HG03135 (cell line): ENCODE results near the gene QRFP.
"Not testable (repeated sequence)": the region's sequence is repeated elsewhere in the genome, so short reads cannot be mapped to it uniquely, and the experiment has no call there.

Experiments used
- ATAC-seq: cut with Tn5 transposase; IDR thresholded peaks from one replicate; pipeline ENCODE4 v1.9.1; 2021; ENCODE audit warnings: mild to moderate bottlenecking, moderate library complexity; ENCODE audit not compliant: unreplicated experiment

The QRFP gene

DNA sequence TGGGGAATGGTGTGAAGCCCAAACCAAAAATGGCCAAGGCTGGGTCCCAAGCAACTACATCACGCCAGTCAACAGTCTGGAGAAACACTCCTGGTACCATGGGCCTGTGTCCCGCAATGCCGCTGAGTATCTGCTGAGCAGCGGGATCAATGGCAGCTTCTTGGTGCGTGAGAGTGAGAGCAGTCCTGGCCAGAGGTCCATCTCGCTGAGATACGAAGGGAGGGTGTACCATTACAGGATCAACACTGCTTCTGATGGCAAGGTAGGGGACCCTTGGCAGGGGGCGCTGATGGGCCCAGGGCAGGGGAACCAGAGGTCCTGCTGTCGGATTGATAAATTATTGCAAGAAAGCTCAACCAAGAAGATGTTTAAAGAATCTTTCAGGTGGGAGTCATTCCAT is 41.8 kb downstream of the QRFP start:
- no peak for ATAC-seq

DNA sequence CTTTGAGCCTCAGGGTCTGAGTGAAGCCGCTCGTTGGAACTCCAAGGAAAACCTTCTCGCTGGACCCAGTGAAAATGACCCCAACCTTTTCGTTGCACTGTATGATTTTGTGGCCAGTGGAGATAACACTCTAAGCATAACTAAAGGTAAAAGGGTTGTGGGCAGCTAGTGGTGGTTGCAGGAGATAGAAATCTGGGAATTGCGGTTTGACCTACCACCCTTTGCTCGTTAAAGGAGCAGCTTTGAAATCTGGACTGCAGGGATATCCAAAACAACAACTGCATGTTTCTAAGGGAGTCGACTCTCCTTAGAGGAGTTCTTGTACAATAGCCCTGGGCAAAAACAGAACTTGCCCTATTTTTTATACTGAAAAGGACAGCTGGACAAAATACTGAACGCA is 42.5 kb downstream of the QRFP start:
- no peak for ATAC-seq

DNA sequence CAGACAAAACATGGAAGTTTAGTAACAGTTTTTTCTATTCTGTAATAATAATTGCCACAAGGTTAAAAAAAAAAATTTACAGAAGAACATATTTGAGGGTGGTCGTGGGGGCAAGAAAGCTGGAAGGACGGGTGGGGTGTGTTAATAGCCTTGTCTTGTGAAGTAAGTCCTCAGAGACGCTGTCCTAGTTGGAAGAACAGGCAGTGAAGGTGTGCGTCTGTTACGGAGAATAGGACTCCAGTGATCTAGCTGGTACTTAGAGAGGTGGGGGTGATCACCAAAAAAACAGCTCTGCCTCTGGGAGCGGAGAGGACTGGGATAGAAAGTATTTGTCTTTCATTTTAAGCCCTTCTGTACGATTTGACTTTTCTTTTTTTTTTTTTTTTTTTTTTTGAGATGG is 43.8 kb downstream of the QRFP start:
- ATAC-seq, result no peak

DNA sequence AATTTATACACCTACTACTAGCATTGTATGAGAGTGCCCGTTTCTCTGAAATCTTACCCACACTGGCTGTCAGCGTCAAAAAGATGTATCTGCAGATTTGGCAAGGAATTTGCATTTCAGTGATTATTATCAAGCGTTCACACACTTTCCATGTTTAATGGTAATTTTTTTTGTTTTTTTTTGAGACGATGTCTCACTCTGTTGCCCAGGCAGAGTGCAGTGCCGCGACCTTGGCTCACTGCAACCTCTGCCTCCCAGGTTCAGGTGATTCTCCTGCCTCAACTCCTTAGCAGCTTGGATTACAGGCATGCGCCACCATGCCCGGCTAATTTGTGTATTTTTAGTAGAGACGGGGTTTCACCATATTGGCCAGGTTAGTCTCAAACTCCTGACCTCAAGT is 47.3 kb downstream of the QRFP start:
- ATAC-seq, result no peak

DNA sequence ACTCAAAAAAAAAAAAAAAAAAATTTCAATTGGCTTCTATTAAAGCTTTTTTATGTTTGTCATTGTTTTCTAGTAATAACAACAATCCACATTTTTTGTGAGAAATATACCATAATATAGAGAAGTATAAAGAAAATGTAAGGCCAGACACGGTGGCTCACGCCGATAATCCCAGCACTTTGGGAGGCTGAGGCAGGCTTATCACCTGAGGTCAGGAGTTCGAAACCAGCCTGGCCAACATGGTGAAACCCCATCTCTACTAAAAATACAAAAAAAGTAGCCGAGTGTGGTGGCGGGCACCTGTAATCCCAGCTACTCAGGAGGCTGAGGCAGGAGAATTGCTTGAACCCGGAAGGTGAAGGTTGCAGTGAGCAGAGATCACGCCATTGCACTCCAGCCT is 48.1 kb downstream of the QRFP start:
- not testable (repeated sequence) for ATAC-seq

DNA sequence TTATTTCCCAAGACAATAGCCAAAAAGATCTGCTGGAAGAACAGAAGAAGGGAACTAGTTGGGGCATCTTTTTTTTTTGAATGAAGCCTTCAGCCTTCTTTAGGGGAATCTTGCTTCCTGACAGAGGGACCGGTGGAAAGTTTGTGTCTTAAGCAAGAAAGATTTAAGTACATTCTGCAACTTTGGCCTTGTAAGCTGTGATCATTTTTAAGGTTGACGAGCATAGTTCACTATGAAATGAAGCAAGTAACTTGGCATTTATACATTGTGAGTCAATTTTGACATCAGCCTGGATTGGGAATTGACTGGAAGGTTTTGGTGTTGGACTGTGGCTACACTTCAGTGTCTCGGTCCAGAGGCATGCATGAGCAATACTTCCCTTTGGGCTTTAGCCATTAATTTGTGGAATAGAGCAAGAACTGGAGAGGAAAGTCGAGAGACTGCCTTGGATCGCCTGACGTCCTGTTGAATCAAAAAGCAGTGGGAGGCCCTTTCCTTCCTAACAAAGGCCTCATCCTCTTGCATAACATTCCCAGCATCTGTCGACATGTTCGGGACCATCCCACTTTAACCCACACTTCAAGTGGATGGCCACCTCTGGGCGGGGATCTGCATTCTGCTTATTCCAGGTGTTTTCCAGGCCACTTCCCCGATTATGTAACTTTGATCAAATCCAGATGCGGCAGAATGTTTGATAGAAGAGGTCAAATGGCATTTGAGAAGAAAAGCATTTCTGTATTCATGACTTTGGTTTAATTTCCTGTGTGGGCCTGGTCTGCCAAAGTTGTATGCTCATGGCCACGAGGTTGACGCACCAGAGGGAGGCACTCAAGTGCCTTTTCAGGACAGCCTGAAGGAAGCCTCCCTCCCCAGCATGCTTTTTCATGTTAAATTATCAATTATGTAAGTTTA is 49.0 kb downstream of the QRFP start:
- ATAC-seq, result no peak

DNA sequence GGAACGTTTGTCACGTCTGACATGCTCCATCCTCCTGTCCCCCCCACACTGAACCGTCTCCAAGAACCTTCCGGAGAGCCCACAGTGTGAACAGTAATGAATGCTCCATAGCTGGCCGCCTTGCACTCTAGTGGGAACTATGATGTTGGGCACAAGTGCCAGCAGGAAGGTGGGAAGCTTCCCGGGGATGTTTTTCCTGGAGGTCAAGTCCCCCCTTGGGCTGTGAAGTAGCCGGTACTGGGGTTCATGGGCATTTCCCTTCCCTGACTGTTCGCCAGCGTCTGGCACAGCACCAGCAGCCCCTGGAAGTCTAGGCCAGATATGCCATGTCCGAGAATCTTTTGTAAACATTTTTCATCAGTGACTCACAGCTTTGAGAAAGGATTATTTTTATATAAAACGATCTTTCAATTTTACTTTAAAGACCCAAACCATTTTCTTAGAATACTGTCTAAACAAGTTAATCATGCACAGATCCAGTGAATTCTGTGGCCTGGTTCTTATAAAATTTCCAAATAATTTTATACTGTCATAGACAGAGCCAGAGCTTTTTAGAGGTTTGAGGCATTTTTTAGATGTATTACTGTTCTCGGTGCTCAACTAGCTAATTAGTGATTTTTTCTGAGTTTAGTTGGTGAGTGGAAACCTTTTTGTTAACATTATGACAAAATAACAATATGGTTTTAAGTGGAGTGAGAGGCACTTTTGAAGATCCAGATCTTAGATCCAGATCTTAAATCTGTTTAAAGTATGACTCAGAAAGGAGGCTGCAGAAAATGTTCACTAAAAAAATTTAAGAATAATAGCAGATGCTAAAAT is 49.9 kb downstream of the QRFP start:
- no peak for ATAC-seq

DNA sequence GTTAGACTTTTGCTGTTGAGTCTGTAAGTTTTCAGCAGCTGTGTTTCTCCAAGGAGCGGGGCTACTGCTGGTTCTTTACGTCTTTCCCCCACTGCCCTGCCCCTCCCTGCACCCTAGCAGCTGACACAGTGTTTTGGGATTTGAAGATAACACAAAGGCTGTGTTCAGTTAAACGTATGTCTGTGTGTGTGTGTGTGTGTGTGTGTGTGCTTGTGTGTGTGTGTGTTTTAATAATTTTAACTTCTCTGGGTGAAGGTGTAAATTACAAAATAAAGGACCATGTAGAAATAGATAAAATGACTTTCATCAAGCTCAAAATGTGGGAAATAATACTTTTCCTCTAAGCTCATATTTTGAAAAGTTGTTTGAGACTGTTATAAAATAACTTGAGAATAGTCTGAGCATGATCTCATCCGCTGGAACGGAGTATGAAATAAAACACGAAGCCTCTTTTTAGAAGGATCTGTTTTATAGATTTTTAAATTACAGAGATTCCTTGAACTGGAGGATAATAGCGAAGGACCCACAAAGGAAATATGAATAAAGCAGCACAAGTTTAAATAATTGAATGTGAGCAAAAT is 50.6 kb downstream of the QRFP start:
- no peak for ATAC-seq

DNA sequence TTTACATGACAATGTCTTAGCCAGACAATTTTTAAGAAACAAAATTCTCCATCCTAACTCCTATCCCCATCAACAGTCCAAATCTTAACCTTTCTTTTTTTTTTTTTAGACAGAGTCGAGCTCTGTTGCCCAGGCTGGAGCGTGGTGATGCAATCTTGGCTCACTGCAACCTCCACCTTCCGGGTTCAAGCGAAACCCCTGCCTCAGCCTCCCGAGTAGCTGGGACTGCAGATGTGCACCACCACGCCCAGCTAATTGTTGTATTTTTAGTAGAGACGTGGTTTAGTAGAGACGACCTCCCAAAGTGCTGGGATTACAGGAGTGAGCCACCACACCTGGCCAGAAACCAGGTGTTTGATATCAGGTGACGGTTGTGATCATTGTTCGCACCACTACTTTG is 51.4 kb downstream of the QRFP start:
- no peak for ATAC-seq

DNA sequence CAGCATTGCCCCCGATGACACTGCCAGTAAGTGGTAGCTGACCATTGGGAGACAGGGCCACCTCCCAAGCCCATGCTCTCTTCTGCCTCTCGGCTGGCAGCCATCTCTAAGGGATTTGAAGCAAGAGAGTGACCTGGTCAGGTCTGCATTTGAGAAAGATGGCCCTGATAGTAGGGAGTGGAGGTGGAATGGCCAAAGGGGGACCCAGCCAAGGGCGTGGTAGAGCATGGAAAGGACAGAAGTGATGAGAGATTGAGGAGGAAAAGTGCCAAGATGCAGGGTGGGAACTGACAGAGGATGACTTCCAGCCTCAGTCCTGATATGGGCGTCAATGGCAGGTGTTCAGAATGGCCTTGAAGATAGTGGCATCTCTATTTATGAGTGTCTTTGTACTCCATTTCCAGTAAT is 52.6 kb downstream of the QRFP start:
- ATAC-seq, result no peak

DNA sequence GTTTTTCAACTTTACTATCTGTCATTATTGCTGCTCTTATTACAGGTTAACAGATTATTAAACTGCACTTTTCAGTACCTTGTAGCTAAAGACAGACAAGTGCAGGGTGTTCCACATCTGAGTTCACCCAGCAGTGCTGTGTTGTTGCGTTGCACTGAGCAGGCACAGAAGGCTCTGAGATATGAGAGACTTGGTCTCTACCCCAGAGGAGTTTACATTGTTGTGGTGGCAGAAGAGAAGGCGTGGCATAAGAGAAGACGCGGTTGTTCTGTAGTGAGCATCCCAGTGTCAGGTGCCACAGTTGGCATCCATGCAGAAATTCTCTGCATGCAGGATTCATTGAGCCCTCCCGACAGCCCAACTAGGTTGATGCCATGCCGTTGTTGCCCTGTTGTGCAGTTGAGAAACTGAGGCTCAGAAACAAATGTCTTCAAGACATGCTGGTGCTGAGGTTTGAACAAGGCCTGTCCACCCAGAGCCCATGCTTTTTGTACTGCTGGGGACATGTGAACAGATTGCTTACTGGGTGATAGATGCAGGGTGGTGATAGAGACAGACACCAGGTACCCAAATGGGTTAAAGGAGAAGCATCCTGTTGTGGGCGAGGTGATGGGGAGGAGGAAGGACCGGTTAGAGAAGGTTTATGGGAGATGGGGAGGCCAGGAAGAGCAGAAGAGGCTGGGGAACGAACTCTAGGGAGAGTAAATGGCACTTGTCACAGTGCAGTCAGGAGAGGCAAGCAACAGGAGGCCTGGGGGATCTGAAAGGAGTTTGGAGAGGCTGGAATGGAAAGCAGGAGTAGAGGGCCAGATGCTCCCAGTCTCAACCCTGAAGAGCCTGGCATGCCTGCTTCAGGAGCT is 53.3 kb downstream of the QRFP start:
- ATAC-seq, result no peak
